ENCODE data around the gene SLC25A17. TPM values are rescaled to one million over a fixed set of nuclear protein-coding genes. Genes with fewer than 3 reads are reported as not detected.
"Not testable (repeated sequence)": the region's sequence is repeated elsewhere in the genome, so short reads cannot be mapped to it uniquely, and the experiment has no call there.

SLC25A17 gene, protein sequence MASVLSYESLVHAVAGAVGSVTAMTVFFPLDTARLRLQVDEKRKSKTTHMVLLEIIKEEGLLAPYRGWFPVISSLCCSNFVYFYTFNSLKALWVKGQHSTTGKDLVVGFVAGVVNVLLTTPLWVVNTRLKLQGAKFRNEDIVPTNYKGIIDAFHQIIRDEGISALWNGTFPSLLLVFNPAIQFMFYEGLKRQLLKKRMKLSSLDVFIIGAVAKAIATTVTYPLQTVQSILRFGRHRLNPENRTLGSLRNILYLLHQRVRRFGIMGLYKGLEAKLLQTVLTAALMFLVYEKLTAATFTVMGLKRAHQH
- total RNA-seq, result 10 to 100 TPM; 11.7 to 13.4 TPM
- long read RNA-seq, donor 1, partial matches to known transcripts, result 0 of 7 reads
- long read RNA-seq, donor 1, other reads (novel, unspliced or antisense), result 3 of 7 reads
- long read RNA-seq, donor 2, transcript SLC25A17-210 (9 exons, 2,262 nt), result major isoform, 25 of 31 reads
- long read RNA-seq, donor 2, partial matches to known transcripts, result 2 of 31 reads
- long read RNA-seq, donor 2, other reads (novel, unspliced or antisense), result 4 of 31 reads

DNA sequence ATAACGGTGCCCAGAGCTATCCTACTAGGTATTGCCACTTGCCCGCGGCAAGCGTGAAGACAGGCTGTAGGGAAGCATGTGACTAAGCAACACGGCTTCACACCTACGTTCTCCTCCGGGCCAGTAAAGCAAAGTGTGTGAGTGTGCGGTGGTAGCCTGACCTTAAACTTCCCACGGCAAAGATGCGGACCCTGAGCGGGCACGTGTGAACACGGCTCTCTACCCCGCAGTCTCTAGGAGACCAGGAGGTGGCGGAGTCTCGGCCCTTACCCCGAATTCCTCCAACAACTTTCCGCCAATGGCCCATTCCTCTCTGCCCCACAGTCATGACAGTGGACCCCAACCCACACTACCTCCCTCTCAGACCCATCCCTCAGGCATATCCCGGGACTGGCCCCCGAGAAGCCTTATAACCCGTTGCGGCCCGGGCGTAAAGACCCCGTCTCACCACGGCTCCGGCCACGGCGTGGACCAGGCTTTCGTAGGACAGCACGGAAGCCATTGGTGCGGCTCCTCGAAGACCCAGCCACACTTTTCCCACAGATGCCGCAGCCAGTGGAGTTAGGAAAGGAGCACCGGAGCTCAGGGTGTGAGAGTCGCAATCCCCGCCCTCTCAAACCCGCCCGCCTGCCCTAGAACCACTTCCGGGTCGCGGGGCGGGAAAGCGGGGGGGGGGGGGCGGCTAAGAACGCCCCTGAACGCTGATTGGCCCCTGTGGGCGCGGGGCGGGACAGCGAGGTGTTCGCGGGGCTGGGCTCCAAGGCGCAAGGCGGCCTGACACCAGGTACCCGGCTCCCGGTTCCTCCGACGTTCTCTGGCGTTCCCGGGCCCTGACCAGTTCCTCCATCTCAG lies at the start of gene SLC25A17:
SLC25A17 (minus strand) TSS at position 600 of the 852 bp plus-strand sequence; CDS start at position 502, 98 bp downstream.
- intact Hi-C loops (cut with DNase I), result no loop called here

DNA sequence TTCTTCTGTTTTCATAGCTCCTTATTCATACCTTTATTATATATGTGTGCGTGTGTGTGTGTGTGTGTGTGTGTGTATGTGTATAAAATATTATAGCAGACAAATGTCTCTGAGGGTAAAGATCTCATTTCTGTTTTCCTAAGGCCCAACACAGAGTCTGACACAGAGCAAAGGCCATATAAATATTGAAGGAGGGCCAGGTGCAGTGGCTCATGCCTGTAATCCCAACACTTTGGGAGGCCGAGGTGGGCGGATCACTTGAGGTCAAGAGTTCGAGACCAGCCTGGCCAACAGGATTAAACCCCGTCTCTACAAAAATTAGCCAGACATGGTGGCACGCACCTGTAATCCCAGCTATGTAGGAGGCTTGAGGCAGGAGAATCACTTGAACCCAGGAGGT lies 49.2 kb upstream of the SLC25A17 start:
- intact Hi-C loops (cut with DNase I), result not testable (repeated sequence)

More for the DNA sequence above, at the start of gene SLC25A17:
- peak; percentile 95 for DNase-seq (ENCODE audit: low spot score)

DNA sequence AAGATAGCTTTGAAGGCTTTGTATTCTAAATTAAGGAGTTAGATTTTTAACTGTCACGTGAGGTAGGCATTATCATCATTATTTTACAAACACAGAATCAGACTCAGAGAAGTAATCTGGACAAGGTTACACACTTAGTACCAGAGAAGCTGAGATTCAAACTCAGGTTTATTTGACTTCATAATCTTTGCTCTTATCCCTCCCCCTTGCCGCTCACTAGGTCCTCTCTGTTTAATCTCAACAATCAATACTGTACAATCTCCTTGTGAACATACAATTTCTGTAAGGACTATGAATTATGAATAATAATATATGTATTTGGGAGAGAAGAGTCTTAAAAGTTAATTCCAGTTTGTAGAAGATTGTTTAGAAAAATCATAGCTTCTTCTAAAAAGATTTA lies 48.0 kb upstream of the SLC25A17 start:
- intact Hi-C loops (cut with DNase I), result no loop called here
- DNase-seq (ENCODE audit: low spot score), result no peak

More for the DNA sequence above, 49.2 kb upstream of the SLC25A17 start:
- not testable (repeated sequence) for DNase-seq (ENCODE audit: low spot score)

DNA sequence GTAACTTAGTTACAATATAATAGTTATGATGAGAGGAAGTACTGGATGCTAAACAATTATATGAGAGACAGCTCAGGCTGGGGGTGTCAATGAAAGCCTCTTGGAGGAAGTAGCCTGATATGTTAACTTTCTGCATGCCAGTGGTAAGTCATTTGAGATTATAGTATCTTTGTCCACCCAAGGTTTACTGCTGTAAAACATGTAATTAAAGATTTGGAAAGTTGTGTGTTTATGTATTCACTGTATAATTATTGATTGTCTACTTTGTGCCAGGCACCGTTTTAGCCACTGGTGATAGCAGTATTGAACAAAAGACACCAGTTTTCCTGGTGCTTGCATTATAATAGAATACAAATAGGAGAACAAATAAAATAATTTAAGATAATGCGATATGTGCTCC lies 43.4 kb upstream of the SLC25A17 start:
- intact Hi-C loops (cut with DNase I), result no loop called here
- no peak for DNase-seq (ENCODE audit: low spot score)

DNA sequence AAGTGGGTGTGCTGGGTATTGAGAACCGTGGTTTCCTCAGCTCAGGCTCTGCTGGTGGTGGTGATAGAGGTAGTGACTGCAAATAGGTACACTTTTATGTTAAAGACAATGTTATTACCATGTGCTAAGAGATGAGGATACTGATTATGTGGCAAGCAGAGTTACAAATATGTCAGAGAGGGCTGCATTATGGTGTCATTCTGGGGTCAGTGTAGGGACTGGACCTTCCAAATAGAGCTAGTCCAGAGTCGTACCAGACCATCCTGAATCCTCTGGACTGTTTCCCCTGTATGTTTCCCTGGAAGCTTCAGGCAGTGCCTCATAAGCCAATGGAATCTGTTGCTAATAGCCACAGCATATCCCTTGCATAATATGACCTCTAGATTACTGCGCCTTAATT lies 42.9 kb upstream of the SLC25A17 start, which contains the start of gene DNAJB7:
DNAJB7 (minus strand) TSS at position 101 of the 400 bp plus-strand sequence. CDS start 119 bp downstream, outside the sequence.
- DNase-seq (ENCODE audit: low spot score), result no peak
- intact Hi-C loops (cut with DNase I), result no loop called here

DNA sequence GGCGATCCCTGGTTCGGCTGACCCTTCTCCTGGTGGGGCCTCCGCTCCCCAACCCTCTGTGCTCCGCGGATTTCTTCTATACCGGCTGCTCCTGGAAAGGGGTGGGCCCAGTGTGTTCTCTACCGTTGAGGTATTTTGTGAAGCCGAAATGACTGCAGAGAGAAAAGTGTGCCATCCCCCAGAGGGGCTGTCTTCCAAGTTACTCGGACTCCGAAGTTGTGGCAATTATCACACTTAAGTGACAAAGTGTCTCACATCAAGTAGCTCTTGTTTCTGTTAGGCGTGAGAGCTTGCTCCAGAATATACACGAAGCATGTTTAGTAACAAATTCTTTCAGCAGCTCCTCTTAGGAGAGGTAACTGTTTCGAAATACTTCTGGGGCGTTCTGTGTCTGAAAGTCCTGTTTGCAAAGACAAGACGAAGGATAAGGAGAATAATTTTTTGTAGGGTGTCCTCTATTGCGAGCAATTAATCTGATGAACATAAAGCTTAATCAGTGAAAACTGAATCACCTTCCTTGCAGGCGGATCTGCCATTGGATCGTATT lies 38.2 kb upstream of the SLC25A17 start:
- intact Hi-C loops (cut with DNase I), result no loop called here
- no peak for DNase-seq (ENCODE audit: low spot score)

DNA sequence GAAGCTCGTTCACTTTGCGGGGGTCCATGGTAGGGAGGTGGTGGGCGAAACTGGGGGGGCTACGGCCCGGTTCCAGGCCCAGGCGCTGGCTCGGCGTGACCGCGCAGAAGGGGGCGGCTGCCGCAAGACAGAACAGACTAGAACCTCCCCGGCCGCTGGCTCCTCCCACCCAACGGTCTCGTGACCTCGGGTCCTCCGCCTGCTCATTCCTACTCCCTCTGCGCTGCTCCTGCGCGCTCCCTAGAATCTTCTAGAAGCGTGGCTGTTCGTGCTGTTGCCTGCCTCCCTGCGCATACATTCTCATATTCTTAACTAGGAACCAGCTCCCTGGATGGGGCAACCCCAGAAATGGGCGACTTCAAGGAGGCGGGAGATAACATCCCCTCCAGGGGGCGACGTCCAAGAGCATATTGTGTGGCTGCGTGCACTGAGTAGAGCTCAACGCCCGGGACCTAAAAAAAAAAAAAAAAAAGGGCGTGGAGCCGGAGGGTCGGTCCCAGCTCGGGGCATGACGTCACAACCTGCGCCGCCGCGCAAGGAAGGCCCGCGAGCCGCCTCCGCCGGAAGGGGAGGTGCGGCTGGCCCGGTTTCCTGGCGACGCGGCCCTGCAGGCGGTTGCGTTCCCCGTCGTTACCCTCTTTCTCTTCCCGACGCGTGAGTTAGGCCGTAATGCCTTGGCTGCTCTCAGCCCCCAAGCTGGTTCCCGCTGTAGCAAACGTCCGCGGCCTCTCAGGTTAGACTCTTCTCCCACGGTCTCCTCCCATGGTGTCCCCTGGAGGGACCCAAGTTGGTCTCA lies 37.6 kb upstream of the SLC25A17 start, which contains the start of the genes ST13 and XPNPEP3:
ST13 (minus strand) TSS at position 127 of the 796 bp plus-strand sequence; CDS start at position 28, 99 bp downstream.
XPNPEP3 (plus strand) TSS at position 636 of the 796 bp plus-strand sequence; CDS start at position 670, 34 bp downstream.
- peak; percentile 99 for DNase-seq (ENCODE audit: low spot score)
- intact Hi-C loops (cut with DNase I), result no loop called here

DNA sequence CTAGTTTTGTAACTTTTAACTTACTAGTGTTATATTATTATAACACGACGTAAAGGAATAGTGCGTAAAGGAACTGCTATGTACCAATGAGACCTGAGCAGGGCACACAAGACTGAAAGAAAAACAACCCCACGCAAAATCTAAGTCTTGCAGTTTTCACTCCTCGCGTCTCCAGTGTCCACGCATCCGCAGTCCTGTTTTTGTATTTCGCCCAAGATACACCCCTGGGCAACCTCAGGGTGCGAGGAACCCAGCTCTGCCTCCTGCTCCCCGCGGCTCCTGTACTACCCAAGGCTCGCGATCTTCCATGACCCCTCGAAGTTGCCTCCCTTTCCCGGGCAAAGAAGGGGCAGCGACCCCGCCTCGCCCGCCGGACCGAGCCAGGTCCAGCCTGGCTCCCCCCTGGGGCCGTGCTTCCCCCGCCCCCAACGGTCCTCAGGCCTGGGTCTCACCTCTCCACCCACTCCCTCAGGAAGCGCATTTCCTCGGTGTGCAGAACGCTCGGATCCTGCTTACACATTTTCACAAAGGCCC lies 36.9 kb upstream of the SLC25A17 start:
- DNase-seq (ENCODE audit: low spot score), result peak; percentile 86
- intact Hi-C loops (cut with DNase I), result no loop called here

DNA sequence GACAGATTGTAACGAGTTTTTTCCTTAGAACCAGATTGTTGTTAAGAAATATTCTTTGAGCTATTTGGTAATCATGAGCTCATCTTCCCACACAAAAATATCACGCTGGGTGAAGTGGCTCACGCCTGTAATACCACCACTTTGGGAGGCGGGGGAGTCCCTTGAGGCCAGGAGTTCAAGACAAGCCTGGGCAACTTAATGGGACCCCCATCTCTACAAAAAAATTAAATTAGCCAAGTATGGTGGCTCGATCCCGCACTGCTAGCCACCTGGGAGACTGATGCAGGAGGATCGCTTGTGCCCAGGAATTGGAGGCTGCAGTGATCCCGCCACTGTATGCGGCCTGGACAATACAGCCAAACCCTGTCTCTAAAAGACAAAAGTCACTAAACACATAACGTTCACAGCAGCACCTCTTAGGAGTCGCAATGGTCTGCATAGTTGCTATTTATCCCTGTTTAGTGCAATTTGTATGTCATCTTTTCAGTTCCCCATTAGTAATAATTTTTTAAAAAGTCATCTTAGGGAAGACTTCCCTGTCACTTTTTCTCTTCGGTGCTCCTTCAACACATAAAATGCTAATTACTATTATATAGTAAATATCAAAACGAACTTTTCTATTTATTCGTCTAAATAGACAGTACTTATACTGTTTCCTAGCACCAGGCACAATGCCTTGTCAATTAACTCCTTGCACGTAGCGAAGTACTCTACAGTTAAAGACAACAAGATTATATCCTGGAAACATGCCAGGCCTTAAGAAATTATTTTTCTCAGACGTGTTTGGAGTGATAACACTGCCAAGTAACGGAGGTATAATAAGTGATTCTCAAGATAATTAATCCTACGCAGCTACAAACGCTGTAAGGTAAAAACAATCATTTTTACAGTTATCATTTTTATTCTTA lies 36.2 kb upstream of the SLC25A17 start:
- intact Hi-C loops (cut with DNase I), result no loop called here
- DNase-seq (ENCODE audit: low spot score), result no peak

DNA sequence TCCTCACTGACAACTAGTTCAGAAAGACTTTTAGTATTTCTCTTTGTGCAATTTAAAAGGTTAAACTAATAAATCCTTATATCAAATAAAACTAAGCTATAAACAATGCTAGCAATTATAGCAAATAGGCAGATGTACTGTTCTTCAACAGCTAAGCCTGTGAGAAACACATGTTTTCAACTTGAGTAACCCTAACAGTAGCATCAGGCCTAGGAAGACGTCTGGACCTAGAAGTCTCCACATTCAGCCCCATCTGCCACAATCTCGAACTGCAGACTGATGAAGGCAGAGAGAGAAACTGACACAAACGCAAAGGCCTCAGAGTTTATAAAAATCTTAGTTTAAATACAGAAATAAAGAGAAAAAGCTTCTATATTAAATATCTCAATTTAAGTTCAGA lies 34.8 kb upstream of the SLC25A17 start:
- DNase-seq (ENCODE audit: low spot score), result no peak
- intact Hi-C loops (cut with DNase I), result no loop called here

DNA sequence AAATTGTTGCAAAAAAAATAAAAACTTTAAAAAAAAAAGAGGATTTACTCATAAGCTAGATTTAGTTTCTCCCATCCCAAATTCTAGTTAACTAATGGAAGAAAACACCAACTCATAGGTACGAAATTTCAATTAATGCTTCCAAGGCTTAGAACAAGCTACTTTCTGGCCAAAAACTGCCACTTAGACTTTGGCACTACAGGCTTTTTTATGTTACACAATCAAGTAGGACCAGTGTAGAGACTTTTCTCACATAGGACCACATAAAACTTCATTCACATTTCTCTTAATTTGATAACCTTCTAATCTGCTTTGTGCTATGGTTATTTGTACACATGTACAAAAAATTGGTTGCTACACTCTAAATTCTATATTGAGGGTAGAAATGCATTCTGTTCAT lies 34.2 kb upstream of the SLC25A17 start:
- no peak for DNase-seq (ENCODE audit: low spot score)
- intact Hi-C loops (cut with DNase I), result no loop called here

DNA sequence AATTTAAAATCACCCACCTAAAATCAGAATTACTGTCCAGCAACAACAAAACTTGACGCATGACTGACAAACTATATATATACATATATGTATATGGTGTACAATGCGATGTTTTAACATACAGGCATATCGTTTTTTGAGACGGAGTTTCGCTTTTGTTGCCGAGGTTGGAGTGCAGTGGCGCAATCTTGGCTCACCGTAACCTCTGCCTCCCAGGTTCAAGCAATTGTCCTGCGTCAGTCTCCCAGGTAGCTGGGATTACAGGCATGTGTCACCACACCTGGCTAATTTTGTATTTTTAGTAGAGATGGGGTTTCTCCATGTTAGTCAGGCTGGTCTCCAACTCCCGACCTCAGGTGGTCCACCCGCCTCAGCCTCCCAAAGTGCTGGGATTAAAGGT lies 26.7 kb upstream of the SLC25A17 start:
- DNase-seq (ENCODE audit: low spot score); intact Hi-C loops (cut with DNase I): not testable (repeated sequence)

DNA sequence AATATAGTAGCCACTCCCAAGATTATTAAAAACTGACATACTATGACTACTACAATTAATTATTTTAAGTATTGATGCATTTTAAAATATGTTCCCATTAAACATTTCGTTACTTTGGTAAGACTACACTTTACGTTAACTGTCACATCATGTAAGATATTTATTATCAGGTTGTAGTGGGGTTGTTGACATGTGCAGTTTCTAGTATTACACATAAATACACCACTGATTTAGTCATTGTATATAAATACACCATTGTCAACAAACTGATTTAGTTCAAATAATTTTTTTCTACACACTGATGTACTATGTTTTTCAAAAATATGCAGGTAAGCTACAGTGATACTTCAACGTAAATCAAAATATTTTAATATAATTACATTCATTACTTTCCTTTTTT lies 25.8 kb upstream of the SLC25A17 start:
- intact Hi-C loops (cut with DNase I), result no loop called here
- no peak for DNase-seq (ENCODE audit: low spot score)

DNA sequence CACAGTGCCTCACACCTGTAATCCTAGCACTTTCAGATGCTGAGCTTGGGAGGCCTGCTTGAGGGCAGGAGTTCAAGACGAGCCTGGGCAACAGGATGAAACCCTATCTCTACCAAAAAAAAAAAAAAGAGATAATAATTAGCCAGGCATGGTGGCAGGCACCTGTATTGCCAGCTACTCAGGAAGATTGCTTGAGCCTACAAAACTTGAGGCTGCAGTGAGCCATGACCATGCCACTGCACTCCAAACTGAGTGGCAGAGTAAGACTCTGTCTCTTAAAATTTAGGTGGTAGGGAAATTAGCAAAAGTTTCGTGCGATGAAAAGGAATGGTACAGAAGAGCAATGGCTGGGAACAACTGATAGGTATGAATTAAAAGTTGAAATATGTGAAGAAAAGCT lies 19.3 kb upstream of the SLC25A17 start:
- no peak for DNase-seq (ENCODE audit: low spot score)
- intact Hi-C loops (cut with DNase I), result no loop called here

DNA sequence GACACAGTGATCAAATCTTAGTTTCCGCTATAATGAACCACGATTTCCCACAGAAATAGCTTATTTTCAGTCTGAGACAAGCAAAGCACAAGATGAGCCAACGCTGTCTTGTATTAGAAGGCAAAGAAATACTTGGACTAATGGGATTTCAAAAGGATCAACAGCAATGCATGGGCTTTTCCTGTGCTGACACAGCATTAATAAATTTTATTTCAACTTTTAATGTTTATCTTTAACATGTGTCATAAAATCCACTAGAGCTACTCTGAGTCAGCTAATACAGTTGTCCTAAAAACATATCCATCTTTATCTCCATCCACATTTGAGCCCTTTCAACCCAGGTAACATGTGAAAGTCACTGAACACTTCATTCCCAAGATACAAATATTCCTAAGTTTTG lies 15.5 kb upstream of the SLC25A17 start:
- DNase-seq (ENCODE audit: low spot score), result no peak
- intact Hi-C loops (cut with DNase I), result no loop called here

DNA sequence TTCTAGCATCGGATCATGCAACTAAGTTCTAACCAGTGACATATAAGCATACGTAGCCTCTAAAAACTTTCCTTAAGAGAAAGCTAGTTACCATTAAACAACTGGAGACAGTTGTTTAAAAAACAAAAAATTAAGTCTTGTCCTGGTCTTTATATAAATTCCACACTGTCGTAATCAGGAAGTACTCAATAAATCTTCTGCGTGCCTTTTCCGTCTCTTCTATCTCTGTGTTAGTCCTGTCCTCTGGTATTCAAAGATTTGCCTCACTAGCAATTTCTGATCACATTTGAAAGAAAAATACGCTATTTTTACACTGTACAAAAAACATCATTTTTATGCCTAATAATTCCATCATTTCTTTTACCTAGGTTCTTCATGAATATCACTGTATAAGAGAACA lies 10.0 kb upstream of the SLC25A17 start:
- intact Hi-C loops (cut with DNase I), result no loop called here

DNA sequence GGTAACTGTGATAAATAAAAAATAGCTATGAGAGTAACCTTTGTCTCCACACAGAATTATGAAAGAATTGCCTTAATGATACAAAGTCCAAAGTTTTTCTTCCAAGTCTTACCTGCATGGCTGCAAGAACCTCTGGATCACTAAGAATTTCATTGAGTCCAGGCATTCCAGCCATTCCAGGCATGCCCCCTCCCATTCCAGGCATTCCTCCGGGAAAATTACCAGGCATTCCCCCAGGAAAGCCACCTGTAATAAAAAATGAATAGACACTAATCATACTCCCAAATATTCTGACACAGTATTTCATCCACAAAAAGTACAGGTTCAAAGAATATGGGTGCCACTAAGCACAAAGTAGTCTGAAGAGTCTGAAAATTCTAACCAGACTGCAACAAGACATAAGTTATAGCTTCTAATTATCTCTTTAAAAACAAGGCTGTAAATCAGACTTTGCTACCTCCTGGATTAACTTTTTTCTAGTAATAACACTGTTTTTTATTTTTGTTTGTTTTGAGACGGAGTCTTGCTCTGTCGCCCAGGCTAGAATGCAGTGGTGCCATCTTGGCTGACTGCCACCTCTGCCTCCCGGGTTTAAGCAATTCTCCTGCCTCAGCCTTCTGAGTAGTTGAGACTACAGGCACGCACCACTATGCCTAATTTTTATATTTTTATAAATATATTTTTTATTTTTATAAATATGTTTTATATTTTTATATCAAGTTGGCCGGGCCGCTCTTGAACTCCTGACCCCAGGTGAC lies 8.0 kb upstream of the SLC25A17 start:
- no peak for DNase-seq (ENCODE audit: low spot score)
- intact Hi-C loops (cut with DNase I), result no loop called here

More for the DNA sequence above, 10.0 kb upstream of the SLC25A17 start:
- no peak for DNase-seq (ENCODE audit: low spot score)
